GM18526 (cell line): ENCODE data around the gene MLPH.

ENCODE experiments used
- POLR2A ChIP-seq: IDR thresholded peaks from 3 replicates; pipeline ENCODE4 v1.6.1; 2011; ENCODE audit not compliant: insufficient read length; ENCODE audit errors: extremely low read depth

MLPH gene

DNA sequence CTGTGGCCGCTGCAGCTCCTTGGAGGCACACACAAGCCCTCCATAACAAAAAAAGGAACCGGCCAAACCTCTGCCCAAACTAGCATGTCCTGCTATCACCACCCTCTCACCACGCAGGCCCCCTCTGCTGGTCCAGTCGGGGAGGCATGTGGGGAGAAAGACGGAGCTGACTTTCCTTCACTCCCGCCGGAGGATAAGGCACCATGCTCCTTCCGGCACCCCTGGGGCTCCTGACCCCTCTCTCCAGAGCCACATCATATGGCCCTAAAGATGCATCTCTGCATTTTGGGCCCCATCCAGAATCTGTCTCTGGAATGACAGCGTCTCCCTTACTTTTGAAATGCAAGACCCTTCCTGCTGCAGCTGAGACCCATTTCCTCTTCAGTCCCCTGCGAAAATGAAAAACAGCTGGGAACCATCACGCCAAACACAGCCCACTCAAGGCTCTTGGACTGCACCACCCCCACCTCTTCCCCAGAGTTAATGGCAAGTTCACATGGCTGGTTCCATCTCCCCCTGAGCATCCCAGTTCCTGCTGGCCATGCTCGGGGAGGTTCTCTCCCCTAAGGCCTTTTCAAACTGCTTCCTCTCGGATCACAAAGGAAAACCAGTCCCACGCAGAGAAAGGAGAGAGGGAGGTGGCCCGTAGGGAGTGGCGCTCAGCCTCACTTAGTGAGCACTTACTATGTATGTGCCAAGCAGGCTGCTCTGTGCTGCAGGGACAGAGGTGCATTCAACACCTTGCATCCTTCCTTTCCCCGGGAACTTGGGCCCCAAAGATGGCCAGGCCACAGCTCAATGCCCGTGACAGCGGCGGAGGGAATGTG, 35.2 kb upstream of the MLPH start:
- TF ChIP-seq POLR2A = no peak

DNA sequence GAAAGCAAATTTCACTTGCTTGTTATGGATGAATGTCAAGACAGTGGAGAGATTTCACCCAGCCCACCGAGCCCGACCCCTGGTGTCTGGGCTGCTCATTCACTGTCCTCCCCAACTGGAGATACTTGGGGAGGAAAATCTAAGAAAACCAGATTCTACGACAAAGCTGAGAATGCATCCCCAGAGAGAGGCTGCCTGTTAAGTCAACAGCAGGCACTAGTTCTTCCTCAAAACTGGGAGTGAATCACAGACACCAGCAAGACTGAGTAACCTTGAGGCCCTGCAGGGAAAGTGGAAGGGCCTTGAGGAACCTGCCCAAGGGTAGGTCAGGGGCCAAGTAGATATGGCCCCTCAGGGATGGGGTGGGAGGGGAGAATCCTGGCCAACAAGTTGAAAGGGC, 34.2 kb upstream of the MLPH start:
- no peak for TF ChIP-seq POLR2A

DNA sequence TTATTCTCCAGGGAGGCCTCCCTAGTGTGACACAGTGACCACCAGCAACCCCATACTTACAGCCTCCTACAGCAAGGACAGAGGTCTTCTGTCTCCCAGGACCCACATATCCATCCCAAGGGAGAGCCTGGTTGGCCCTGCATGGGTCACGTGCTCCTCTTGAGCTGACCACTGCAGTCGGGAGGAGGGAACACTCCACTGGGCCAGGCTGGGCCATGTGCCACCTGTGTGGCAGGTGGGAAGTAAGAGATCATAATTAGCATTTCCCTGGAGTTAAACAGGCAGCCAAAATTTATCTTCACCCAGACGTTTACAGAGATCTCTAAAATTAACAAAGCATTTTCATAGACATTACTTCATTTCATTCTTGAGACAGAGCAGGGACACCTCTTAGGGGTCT, 33.4 kb upstream of the MLPH start:
- TF ChIP-seq POLR2A = no peak

DNA sequence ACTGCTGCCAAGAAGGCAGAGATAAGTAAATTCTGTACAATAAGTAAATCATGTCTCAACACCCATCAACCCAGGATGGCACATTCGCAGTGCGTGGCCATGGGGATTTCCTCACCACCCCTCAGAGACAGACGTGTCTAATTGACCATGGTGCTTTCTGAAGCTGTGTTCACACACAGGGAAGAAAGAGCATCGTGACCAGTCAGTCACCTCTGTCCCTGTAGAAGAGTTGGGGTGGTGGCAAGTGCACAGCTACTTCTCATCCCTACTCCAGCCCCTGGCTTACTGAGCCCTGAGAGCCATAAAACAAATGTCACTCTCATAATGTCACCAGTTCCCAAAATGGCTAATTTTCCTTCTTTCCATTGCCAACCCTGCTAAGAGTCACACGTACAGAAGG, 31.3 kb upstream of the MLPH start:
- no peak for TF ChIP-seq POLR2A

DNA sequence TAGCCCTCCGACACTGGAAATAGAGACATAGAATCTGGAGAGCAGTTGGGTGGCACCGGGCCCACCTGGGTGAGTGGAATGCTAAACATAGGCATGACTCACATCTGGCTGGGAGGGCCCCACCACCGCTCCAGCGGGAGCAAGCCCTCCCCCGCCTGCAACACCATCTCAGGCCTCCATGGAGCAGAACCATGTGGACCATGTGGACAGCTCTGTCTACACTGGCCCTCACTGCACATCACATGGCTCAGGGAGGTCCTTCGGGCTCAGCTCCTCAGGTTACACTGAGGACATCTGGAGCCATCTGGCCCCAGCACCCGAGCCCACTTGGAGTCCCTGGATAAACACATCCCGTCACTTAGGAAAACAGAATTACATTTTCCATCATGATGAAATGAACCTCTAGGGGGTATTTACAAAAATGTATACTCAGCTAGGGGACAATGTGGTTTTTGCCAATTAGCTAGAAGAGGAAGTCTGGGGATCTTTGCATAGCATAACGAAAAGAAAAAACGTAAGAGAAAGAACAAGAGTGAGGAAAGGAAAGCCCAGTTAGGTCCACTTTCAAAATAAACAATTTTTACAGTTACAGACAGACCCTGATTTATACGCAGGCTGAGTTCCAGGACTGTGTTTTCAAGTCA, 30.7 kb upstream of the MLPH start:
- no peak for TF ChIP-seq POLR2A

DNA sequence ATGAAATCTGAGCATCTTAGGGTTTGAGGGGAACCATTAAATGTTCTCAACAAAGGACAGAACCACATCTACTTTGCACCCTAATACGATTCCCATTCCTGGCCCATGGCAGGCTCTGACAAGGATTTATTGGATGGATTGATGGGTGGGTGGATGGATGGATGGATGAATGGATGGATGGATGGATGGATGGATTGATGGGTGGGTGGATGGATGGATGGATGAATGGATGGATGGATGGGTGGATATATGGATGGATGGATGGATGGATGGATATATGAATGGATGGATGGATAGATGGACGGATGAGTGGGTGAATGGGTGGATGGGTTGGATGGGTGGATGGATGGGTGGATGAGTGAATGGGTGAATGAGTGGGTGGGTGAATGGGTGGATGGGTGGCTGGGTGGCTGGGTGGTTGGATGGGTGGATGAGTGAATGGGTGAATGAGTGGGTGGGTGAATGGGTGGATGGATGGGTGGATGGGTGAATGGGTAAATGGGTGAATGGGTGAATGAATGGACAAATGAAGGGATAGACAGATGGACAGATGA, 29.6 kb upstream of the MLPH start:
- no peak for TF ChIP-seq POLR2A

DNA sequence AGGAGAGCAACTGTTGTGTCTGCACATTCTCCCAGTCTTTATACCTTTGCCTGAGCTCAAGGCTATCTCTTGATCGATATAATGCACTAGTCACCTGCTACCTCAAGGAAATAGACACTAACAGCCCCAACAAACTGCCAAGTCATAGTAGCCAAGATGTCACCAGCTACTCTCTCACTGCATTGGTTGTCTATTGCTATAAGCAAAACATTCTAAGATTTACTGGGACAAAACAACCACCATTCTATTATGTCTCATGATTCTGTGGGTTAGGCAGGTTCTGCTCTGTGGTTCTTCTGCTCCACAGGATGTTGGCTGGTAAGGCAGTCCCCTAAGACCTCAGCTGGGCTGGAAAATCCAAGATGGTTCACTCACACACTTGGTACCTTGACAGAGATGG, 28.5 kb upstream of the MLPH start:
- no peak for TF ChIP-seq POLR2A

DNA sequence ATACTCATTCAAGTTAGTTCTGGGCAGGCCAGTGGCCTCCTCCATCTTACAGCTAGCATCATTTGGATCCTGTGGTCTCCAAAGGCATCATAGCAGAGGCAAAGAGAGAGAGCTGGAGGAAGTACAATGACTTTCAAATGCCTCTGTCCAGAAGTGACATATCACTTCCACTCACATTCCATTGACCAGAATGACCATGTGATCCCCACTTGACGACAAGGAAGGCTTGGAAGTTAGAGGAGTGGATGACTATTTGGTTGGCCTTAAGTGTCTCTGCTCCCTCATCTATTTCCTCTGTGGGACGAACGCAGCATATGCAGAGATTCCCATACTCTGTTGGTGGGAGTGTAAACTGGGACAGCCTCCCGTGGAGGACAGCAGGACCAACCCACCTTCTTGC, 27.8 kb upstream of the MLPH start:
- no peak for TF ChIP-seq POLR2A

DNA sequence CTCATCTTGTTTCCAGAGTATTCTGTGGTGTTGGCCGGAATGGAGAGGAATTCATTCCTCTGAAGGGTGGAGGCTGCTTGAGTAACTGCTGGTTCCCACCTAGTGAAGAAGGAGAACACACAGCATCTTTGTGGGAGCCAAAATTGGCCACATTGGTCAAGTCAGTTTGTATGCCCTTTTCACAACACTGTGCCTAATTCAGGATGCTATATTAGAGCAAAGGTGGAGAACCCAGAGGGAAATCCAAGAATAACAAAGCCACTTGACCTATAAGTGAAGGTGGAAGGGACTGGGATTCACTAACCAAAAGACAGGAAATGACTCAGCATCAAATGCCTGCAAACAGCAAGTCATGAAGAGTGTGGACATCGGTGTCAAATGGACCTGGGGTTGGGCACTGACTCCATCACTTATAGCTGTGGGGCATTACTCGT, 27.3 kb upstream of the MLPH start:
- TF ChIP-seq POLR2A = no peak

DNA sequence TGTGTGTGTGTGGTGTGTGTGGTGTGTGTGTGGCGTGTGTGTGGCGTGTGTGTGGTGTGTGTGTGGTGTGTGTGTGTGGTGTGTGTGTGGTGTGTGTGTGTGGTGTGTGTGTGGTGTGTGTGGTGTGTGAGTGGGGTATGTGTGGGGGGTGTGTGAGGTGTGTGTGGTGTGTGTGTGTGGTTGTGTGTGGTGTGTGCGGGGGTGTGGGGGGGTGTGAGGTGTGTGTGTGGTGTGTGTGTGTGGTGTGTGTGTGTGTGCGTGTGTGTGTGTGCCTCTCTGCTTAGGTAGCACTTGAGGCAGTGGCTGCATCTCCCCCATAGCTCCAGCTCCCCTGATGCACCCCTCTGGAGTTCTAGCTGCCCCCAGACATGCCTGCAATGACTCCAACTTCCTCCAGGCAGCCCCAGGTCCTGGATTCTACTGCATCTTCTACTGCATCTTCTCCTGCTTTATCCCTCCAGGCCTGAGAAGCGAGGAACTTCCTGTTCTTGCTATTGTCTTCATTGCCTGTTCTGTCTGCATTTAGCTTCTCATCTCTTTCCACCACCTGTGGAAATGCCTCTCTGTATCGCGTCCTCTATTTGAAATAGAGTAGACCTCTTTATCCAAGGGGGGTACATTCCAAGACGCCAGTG, 22.2 kb upstream of the MLPH start:
- no peak for TF ChIP-seq POLR2A

DNA sequence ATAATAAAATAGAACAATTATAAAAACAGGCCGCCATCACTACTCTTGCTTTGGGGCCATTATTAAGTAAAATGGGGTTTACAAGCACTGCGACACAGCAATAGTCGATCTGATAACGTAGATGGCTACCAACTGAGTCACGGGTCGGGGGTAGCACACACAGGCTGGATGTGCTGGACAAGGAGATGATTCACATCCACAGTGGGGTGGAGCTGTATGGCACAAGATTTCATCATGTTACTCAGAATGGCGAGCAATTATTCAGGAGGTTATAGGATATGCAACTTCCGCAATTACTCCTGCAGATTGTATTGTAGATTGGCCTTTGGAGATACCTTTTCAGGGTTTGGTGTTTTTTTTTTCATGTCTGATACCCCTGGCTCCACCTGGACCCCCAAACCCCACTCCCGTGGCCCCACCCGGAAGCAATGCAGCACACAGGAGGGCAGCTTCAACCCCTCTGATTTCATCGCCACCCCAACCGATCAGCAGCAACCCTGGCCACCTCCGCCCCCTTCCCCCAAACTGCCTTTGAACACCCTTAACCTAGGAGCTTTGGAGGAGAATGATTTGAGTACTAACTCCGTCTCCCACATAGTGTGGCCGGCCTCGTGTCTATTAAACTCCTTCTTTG, 21.4 kb upstream of the MLPH start:
- TF ChIP-seq POLR2A = no peak

DNA sequence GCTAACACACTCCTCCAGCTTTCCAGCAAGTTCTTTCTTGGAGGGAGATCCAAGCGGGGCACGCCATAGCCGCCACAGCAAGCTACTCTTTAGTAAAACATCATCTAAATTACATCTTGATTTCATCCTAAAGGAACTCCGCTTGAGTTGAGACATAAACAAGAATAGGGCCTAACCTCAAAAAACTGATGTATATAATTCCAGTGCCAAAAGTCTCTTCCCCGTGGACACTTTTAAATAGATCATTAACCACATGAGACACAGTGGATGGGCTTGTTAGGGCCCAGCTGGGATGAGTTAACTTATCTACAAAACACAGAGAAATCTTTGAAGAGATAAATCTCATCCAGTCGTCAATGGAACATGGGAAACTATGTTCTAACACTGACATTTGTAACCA, 20.8 kb upstream of the MLPH start:
- TF ChIP-seq POLR2A = no peak

DNA sequence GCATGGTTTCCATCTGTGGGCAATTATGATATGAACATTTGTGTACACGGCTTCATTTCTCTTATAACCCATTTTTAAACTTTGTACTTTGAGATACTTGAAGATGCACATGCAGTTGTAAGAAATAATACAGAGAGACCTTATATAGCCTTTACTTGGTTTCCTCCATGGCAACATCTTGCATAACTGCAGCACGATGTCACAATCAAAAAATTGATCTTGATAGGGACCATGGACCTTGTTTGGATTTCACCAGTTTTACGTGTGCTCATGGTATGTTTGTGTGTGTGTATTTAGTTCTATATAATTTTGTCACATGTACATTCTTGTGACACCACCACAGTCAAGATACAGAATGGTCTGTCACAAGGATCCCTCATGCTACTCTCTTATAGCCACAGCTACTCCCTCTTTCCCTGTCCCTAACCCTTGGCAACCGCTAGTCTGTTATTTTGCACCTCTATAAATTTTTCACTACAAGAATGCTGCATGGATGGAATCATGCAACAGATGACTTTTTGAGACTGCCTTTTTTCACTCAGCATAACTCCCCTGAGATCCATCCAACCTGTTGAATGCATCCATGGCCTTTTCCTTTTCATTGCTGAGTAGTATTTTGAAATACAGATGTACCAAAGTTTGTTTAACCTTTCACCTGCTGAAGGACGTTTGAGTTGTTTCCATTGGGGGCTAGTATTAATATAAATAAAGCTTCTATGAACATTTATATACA, 19.4 kb upstream of the MLPH start:
- TF ChIP-seq POLR2A = no peak

DNA sequence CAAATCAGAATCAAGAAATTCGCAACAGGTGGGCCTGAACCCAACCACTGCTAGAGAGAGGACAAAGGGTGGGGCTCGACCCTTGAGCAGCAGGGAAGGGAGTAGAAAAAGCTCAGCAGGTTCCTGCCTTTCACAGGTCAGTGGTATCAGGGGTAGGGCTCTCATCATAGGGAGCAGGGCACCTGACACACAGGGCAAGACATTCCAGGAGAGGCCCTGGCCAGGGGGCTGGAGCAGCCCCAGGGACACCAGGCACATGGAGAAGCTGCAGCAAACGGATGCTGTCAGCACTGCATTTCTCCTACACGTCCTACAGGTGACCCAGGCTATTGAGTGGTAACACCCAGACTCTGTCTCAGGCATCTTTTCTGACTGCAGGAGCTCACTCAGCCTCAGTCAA, 17.2 kb upstream of the MLPH start:
- no peak for TF ChIP-seq POLR2A

DNA sequence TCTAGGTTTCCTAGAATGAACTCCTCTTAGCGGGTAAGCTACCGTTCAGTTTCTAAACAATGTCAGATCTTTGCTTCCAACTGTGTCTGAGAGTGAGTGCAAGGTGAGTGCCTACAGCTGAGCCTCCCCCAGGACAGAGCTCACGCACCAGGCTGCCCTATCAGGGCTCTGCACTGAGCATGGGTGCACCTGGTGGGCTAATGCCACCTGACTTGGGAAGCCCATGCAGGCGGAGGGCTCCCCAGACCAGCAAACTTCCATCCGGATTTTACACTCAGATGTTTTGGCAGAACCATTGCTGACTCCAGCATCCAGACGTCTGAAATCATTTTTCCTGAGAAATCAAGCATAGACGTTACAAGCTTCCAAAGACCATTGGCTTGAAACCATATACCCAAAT, 16.1 kb upstream of the MLPH start:
- no peak for TF ChIP-seq POLR2A
